ENCODE results near the gene NPTX2. TPM values are rescaled to one million over a fixed set of nuclear protein-coding genes. Genes with fewer than 3 reads are reported as not detected.
A peak's percentile ranks its signal among the peaks of the same experiment; 100 is the strongest.

NPTX2 gene
- total and polyA plus RNA-seq, 8 donors: 0.18 to 1.3 (median 0.38) TPM

- no peak for ATAC-seq
- Histone ChIP-seq H3K4me1 (peaks cover 0 to 19% of the 10 kb centered on the region in 2 donors), H3K4me3 (no peak overlapping the region), H3K27me3 (peaks cover 30 to 93% of the 10 kb centered on the region in 2 donors), H3K27ac (no peak overlapping the region), H3K36me3 (no peaks in the 10 kb centered on the region), H3K9me3 (no peaks in the 10 kb centered on the region)
- intact Hi-C loops (cut with DNase I): no loop called here
- TF ChIP-seq, protein P1, sequence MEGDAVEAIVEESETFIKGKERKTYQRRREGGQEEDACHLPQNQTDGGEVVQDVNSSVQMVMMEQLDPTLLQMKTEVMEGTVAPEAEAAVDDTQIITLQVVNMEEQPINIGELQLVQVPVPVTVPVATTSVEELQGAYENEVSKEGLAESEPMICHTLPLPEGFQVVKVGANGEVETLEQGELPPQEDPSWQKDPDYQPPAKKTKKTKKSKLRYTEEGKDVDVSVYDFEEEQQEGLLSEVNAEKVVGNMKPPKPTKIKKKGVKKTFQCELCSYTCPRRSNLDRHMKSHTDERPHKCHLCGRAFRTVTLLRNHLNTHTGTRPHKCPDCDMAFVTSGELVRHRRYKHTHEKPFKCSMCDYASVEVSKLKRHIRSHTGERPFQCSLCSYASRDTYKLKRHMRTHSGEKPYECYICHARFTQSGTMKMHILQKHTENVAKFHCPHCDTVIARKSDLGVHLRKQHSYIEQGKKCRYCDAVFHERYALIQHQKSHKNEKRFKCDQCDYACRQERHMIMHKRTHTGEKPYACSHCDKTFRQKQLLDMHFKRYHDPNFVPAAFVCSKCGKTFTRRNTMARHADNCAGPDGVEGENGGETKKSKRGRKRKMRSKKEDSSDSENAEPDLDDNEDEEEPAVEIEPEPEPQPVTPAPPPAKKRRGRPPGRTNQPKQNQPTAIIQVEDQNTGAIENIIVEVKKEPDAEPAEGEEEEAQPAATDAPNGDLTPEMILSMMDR (IDR thresholded peaks at IDR 0.05): no peak
- no peak for DNase-seq
Measured at GRCh38 chr7:98618786-98619185, 1.7 kb downstream of the NPTX2 start.

GRCh38 chr7:98619450-98620321 is 2.6 kb downstream of the NPTX2 start:
- Histone ChIP-seq H3K36me3 (no peaks in the 10 kb centered on the region), H3K4me3 (peak overlapping the region in 1 of 2 donors; percentile 6), H3K27me3 (peaks cover 30 to 93% of the 10 kb centered on the region in 2 donors), H3K4me1 (peaks cover 0 to 19% of the 10 kb centered on the region in 2 donors), H3K9me3 (no peaks in the 10 kb centered on the region), H3K27ac (no peak overlapping the region)
- intact Hi-C loops (cut with DNase I): no loop called here
- TF ChIP-seq, protein P1 (IDR thresholded peaks at IDR 0.05): no peak
- DNase-seq: no peak
- peak; percentile 54 for ATAC-seq

DNA sequence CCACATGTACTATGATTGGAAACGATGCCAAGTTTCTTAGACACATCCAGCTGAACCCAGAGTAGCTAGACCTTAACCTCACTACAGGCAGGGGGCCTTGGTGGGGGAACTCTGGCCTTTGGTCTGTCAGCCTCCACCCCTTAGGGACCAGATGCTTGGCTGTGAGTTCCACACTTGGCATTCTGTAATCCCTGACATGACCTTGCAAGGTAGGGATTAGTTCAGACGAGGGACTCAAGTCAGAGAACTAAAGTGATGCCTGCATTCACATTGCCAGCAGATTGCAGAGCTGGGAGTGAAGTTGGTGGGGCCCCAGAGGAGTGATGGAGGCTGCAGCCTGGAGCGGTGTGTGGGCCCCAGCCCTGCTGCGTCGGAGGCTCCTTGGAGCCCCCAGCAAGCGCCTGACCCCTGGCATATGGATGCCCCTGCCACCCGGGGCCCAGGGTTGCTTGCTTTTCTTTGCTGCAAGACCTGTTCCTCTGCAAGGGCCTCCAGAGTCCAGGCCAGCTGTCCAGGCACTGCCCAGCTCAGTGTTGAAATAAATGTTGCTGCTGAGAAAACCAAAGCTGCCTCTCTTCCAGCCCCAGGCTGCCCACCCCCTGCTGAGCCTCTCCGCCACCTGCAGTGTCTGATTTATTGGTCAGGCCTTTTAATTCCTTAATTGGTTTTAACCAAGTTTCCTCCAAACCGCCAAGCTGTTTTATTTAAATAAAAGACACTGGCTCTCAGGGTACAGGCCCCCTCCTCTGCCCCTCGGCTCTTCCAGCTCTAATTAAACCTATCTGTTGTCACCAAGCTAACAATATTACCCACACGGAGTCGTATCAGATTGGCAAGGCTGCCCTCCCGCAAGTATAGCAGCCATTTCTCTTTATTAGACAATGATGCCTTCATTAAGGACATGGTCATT is 4.7 kb downstream of the NPTX2 start:
- TF ChIP-seq, protein P1 (IDR thresholded peaks at IDR 0.05): no peak
- intact Hi-C loops (cut with DNase I): no loop called here
- DNase-seq: no peak
- H3K4me1 ChIP-seq: peaks cover 0 to 17% of the 10 kb centered on the region in 2 donors
- H3K27ac ChIP-seq: no peak overlapping the region
- H3K36me3 ChIP-seq: no peaks in the 10 kb centered on the region
- H3K4me3 ChIP-seq: no peak overlapping the region
- H3K27me3 ChIP-seq: peaks cover 14 to 89% of the 10 kb centered on the region in 2 donors
- H3K9me3 ChIP-seq: no peaks in the 10 kb centered on the region
- no peak for ATAC-seq

DNA sequence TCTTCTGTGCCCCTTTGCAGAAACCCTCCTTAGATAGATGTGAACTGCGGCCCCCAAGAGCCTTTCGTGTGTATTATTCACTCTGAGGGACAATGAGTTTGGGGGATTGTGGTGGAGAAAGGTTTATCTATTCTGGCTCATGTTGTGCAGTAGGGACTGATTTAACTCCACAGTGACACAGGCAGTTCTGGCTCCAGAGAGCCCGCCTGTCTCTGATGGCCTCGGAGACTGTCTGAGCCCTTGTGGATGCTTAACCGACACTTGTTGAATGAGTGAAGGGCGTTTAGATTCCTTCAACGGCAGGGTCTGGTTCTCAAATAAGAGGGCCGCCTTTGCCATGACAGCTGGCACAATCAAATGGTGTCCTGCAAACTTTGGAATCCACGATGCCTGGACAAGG is 5.8 kb downstream of the NPTX2 start:
- no peak overlapping the region for H3K27ac ChIP-seq
- H3K27me3 ChIP-seq: peaks cover 3 to 89% of the 10 kb centered on the region in 2 donors
- ATAC-seq (no peak), DNase-seq (no peak)
- intact Hi-C loops (cut with DNase I): no loop called here
- no peaks in the 10 kb centered on the region for H3K36me3 ChIP-seq
- TF ChIP-seq, protein P1 (IDR thresholded peaks at IDR 0.05): no peak
- H3K4me1 ChIP-seq: peaks cover 0 to 8% of the 10 kb centered on the region in 2 donors
- no peaks in the 10 kb centered on the region for H3K9me3 ChIP-seq
- no peak overlapping the region for H3K4me3 ChIP-seq
